GM23338 (cell line): ENCODE data around the gene SELENOS. TPM values are rescaled to one million over a fixed set of nuclear protein-coding genes. Genes with fewer than 3 reads are reported as not detected.

Experiments
- ATAC-seq: fragments of 200-7000 bp; cut with Tn5 transposase; 3 replicates; pipeline ENCODE4 v1.9.1; 2020
- DNase-seq: peaks from one replicate; pipeline ENCODE4 v3.0.0-alpha.2; 2015; ENCODE audit warnings: low spot score
- H2AFZ ChIP-seq: fragments of 200-600 bp; sonication (generic); 2 replicates; pipeline ENCODE4 v1.8.0; 2016; ENCODE audit warnings: antibody characterized with exemption, mild to moderate bottlenecking, moderate library complexity
- H3F3A ChIP-seq: fragments of 200-600 bp; sonication (generic); replicated peaks from 2 replicates; pipeline ENCODE4 v1.8.0; 2017; ENCODE audit warnings: antibody characterized with exemption, mixed run types, low read depth
- H3K27ac ChIP-seq: fragments of 200-600 bp; sonication (generic); 2 replicates; pipeline ENCODE4 v1.6.1; 2016; ENCODE audit warnings: low read depth
- H3K27me3 ChIP-seq: fragments of 200-600 bp; sonication (generic); 2 replicates; pipeline ENCODE4 v1.8.0; 2016; ENCODE audit warnings: mild to moderate bottlenecking, mixed run types, moderate library complexity; ENCODE audit not compliant: insufficient read depth
- H3K36me3 ChIP-seq: fragments of 200-600 bp; sonication (generic); 2 replicates; pipeline ENCODE4 v1.8.0; 2016; ENCODE audit warnings: mild to moderate bottlenecking; ENCODE audit not compliant: insufficient read depth
- H3K4me1 ChIP-seq: fragments of 200-600 bp; sonication (generic); 2 replicates; pipeline ENCODE4 v1.8.0; 2016; ENCODE audit warnings: mild to moderate bottlenecking, moderate library complexity; ENCODE audit not compliant: insufficient read depth
- H3K4me2 ChIP-seq: fragments of 200-600 bp; sonication (generic); 2 replicates; pipeline ENCODE4 v1.7.1; 2017; ENCODE audit warnings: mixed run types
- H3K4me3 ChIP-seq: fragments of 200-600 bp; sonication (generic); 2 replicates; pipeline ENCODE4 v1.6.1; 2016; ENCODE audit warnings: mixed run types
- H3K79me2 ChIP-seq: fragments of 200-600 bp; sonication (generic); replicated peaks from 2 replicates; pipeline ENCODE4 v1.8.0; 2017; ENCODE audit warnings: mild to moderate bottlenecking; ENCODE audit not compliant: insufficient read depth
- H3K9me2 ChIP-seq: fragments of 200-600 bp; sonication (generic); 2 replicates; pipeline ENCODE4 v1.8.0; 2017; ENCODE audit not compliant: insufficient read depth
- H4K20me1 ChIP-seq: fragments of 200-600 bp; sonication (generic); replicated peaks from 2 replicates; pipeline ENCODE4 v1.8.0; 2017; ENCODE audit warnings: mild to moderate bottlenecking; ENCODE audit not compliant: insufficient read depth
- H3K27ac Mint-ChIP-seq: 2 replicates; pipeline ENCODE4 v1.8.0; 2020; ENCODE audit warnings: inconsistent platforms, mild to moderate bottlenecking, moderate library complexity, mixed read lengths
- H3K27me3 Mint-ChIP-seq: 3 replicates; pipeline ENCODE4 v1.8.0; 2022; ENCODE audit warnings: low read depth, mild to moderate bottlenecking, moderate library complexity, mixed read lengths, inconsistent platforms; ENCODE audit not compliant: insufficient read depth, poor library complexity
- H3K36me3 Mint-ChIP-seq: 3 replicates; pipeline ENCODE4 v1.8.0; 2021; ENCODE audit warnings: low read depth, mild to moderate bottlenecking, inconsistent platforms, moderate library complexity, mixed read lengths
- H3K4me1 Mint-ChIP-seq: 3 replicates; pipeline ENCODE4 v1.8.0; 2020; ENCODE audit warnings: mild to moderate bottlenecking, inconsistent platforms, mixed read lengths
- H3K4me3 Mint-ChIP-seq: 3 replicates; pipeline ENCODE4 v1.8.0; 2021; ENCODE audit warnings: moderate library complexity, mild to moderate bottlenecking, inconsistent platforms, mixed read lengths
- H3K9me3 Mint-ChIP-seq: 3 replicates; pipeline ENCODE4 v1.8.0; 2020; ENCODE audit warnings: moderate library complexity, mild to moderate bottlenecking, inconsistent platforms, mixed read lengths
- CREB1 ChIP-seq: fragments of 250-450 bp; sonication (Bioruptor Pico); IDR thresholded peaks from 2 replicates; pipeline ENCODE4 v1.5.0; 2020; ENCODE audit warnings: low read depth, mild to moderate bottlenecking, moderate library complexity
- CTCF ChIP-seq, 2 experiments: fragments of 200-600 bp in 1 of 2; sonication (generic) in 1 of 2; conservative IDR thresholded peaks; 2 replicates each; pipeline versions ENCODE4 v1.5.1 to v1.6.1; 2016 to 2017; ENCODE audit warnings: antibody characterized with exemption in 2 of 2, low read depth in 2 of 2, mild to moderate bottlenecking in 2 of 2, moderate library complexity in 1 of 2
- ETS1 ChIP-seq: IDR thresholded peaks from 2 replicates; pipeline ENCODE4 v1.6.1; 2016; ENCODE audit warnings: antibody characterized with exemption
- EZH2 ChIP-seq: fragments of 200-600 bp; sonication (generic); IDR thresholded peaks from one replicate; pipeline ENCODE4 v1.8.0; 2017; ENCODE audit warnings: antibody characterized with exemption, mild to moderate bottlenecking, low read depth; ENCODE audit not compliant: unreplicated experiment
- EZH2phosphoT487 ChIP-seq: fragments of 200-600 bp; sonication (generic); IDR thresholded peaks from one replicate; pipeline ENCODE4 v1.8.1; 2018; ENCODE audit warnings: antibody characterized with exemption; ENCODE audit not compliant: unreplicated experiment
- JUNB ChIP-seq: IDR thresholded peaks from one replicate; pipeline ENCODE4 v1.6.1; 2016; ENCODE audit warnings: antibody characterized with exemption; ENCODE audit not compliant: unreplicated experiment
- NANOG ChIP-seq: IDR thresholded peaks from 2 replicates; pipeline ENCODE4 v1.6.1; 2016; ENCODE audit warnings: antibody characterized with exemption, borderline replicate concordance
- POLR2AphosphoS5 ChIP-seq: IDR thresholded peaks from 2 replicates; pipeline ENCODE4 v1.6.1; 2016; ENCODE audit warnings: antibody characterized with exemption, low read depth
- REST ChIP-seq: IDR thresholded peaks from one replicate; pipeline ENCODE4 v1.6.1; 2018; ENCODE audit warnings: antibody characterized with exemption; ENCODE audit not compliant: unreplicated experiment
- STAT1 ChIP-seq: IDR thresholded peaks from one replicate; pipeline ENCODE4 v1.6.1; 2016; ENCODE audit warnings: antibody characterized with exemption; ENCODE audit not compliant: unreplicated experiment
- ZNF114 ChIP-seq: fragments of 250-450 bp; sonication (Bioruptor Pico); IDR thresholded peaks from 2 replicates; pipeline ENCODE4 v1.5.0; 2020; ENCODE audit warnings: mild to moderate bottlenecking, moderate library complexity
- ZNF331 ChIP-seq: fragments of 250-450 bp; sonication (Bioruptor Pico); IDR thresholded peaks from 2 replicates; pipeline ENCODE4 v1.5.0; 2020; ENCODE audit warnings: low read depth, mild to moderate bottlenecking, moderate library complexity
- ZNF462 ChIP-seq: fragments of 250-450 bp; sonication (Bioruptor Pico); IDR thresholded peaks from 2 replicates; pipeline ENCODE4 v1.5.0; 2020; ENCODE audit warnings: mild to moderate bottlenecking, moderate library complexity
- polyA plus RNA-seq: library from polyadenylated mRNA; unstranded; fragments of >200 nt; fragmentation: Nextera tagmentation; extraction: Ambion mirVana; gene quantifications from 2 replicates; pipeline ENCODE4 v1.2.1, GENCODE V29; 2016
- total RNA-seq: library from RNA; depleted of rRNA; stranded (reverse); fragments of >200 nt; shearing (Covaris generic); gene quantifications from 2 replicates; pipeline ENCODE4 v1.2.3, GENCODE V29; 2014

SELENOS gene
- total and polyA plus RNA-seq, 2 experiments from 2014 or later = 37.0 to 106 TPM

- TF ChIP-seq STAT1 (no peak), JUNB (no peak), NANOG (no peak), POLR2AphosphoS5 (no peak), ETS1 (no peak), ZNF462 (no peak), CTCF (conservative IDR thresholded peaks at IDR 0.05; ENCODE audit: low read depth in 2 of 2) (no peak), CREB1 (CRISPR knock-in tag) (no peak), REST (no peak), EZH2phosphoT487 (no peak), EZH2 (no peak), ZNF331 (CRISPR knock-in tag) (no peak), ZNF114 (no peak)
- ATAC-seq (no peak), DNase-seq (no peak)
- no peaks in the 10 kb centered on the region; the same call in 2 of the 3 replicates for H3K36me3 Mint-ChIP-seq
- Histone ChIP-seq H4K20me1 (no peaks in the 10 kb centered on the region), H3K79me2 (no peaks in the 10 kb centered on the region), H3K4me2 (no peak overlapping the region), H3K27me3 (no peaks in the 10 kb centered on the region), H3K36me3 (no peaks in the 10 kb centered on the region), H3K27ac (no peak overlapping the region), H3K4me1 (no peaks in the 10 kb centered on the region), H3F3A (no peaks in the 10 kb centered on the region), H2AFZ (no peak overlapping the region), H3K9me2 (no peaks in the 10 kb centered on the region), H3K4me3 (no peak overlapping the region)
- no peaks in the 10 kb centered on the region; the same call in 2 of the 3 replicates for H3K9me3 Mint-ChIP-seq
- H3K4me3 Mint-ChIP-seq = no peak overlapping the region
- H3K27ac Mint-ChIP-seq = no peak overlapping the region
- peaks cover 6% of the 10 kb centered on the region; the same call in 2 of the 3 replicates for H3K4me1 Mint-ChIP-seq
- peaks cover 10% of the 10 kb centered on the region for H3K27me3 Mint-ChIP-seq
Measured at GRCh38 chr15:101323793-101324523, 46.7 kb upstream of the SELENOS start.
